H1 (cell line): Measurements from ENCODE around the gene UBD. TPM values are rescaled to one million over a fixed set of nuclear protein-coding genes. Genes with fewer than 3 reads are reported as not detected.

ENCODE experiments used
- CHD7 ChIP-seq: fragments of 300-600 bp; sonication (generic); IDR thresholded peaks from 2 replicates; pipeline ENCODE4 v1.7.1; 2012; ENCODE audit warnings: low read length, moderate library complexity, mild to moderate bottlenecking, inconsistent platforms; ENCODE audit not compliant: insufficient replicate concordance
- MAX ChIP-seq: IDR thresholded peaks from 2 replicates; pipeline ENCODE4 v1.6.1; 2012; ENCODE audit warnings: inconsistent platforms
- RNF2 ChIP-seq: fragments of 200-900, 300-1000 bp; sonication (generic); IDR thresholded peaks from 2 replicates; pipeline ENCODE4 v1.7.1; 2016; ENCODE audit warnings: borderline replicate concordance, low read depth, mild to moderate bottlenecking, antibody characterized with exemption, low read length; ENCODE audit not compliant: poor library complexity, severe bottlenecking; ENCODE audit errors: missing control alignments
- SAP30 ChIP-seq: fragments of 300-600 bp; sonication (generic); IDR thresholded peaks from 2 replicates; pipeline ENCODE4 v1.7.1; 2012; ENCODE audit warnings: low read length, moderate library complexity, mild to moderate bottlenecking, inconsistent platforms; ENCODE audit not compliant: insufficient read depth, insufficient replicate concordance
- SIRT6 ChIP-seq: IDR thresholded peaks from one replicate; pipeline ENCODE4 v1.7.1; 2012; ENCODE audit warnings: low read length, inconsistent platforms
- SRF ChIP-seq: IDR thresholded peaks from 2 replicates; pipeline ENCODE4 v1.6.1; 2011; ENCODE audit warnings: mild to moderate bottlenecking, low read depth, low read length, moderate library complexity
- TAF1 ChIP-seq: IDR thresholded peaks from 2 replicates; pipeline ENCODE4 v1.6.1; 2011; ENCODE audit warnings: mild to moderate bottlenecking, low read depth, low read length
- TAF7 ChIP-seq: optimal IDR thresholded peaks from 2 replicates; pipeline ENCODE3; 2011; ENCODE audit warnings: low read depth, mild to moderate bottlenecking, inconsistent platforms, low read length, moderate library complexity, borderline replicate concordance
- TEAD4 ChIP-seq: IDR thresholded peaks from 2 replicates; pipeline ENCODE4 v1.6.1; 2012; ENCODE audit warnings: low read depth, low read length, inconsistent platforms, mixed read lengths
- polyA plus RNA-seq, 7 experiments: library from polyadenylated mRNA; depleted of rRNA in 3 of 7; stranded (reverse) in 5 of 7; unstranded in 2 of 7; fragments of >200 nt in 5 of 7; fragments of 200-250 nt in 2 of 7; gene quantifications; 1 replicate in 5 of 7; 2 replicates in 1 of 7; 4 replicates in 1 of 7; pipeline versions ENCODE4 v1.2.1 to v1.2.3, GENCODE V29; 2011 to 2013; ENCODE audit warnings: missing spikeins in 2 of 7, mixed read lengths in 2 of 7
- total RNA-seq: library from RNA; stranded (reverse); fragmentation: NEBNext Ultra II Directional; extraction: Animal tissue kit (Norgen Biotek cat#: 25700); gene quantifications from 2 replicates; pipeline ENCODE4 v1.2.1, GENCODE V29; 2021

Gene UBD
- total and polyA plus RNA-seq, 2 of the 8 experiments (the other 6 are each of a cell fraction or from before 2014, with no cell fraction given): 0.23 TPM; not detected in 1

GRCh38 chr6:29561606-29562181, 2.2 kb upstream of the UBD start (continued):
- TF ChIP-seq CHD7 (no peak), MAX (no peak), TEAD4 (no peak), SRF (no peak), SIRT6 (no peak), RNF2 (no peak), TAF1 (no peak), TAF7 (no peak), SAP30 (no peak)
